NOMO-1 (cell line): ENCODE results near the gene ZNF273.
"Not testable (repeated sequence)": the region's sequence is repeated elsewhere in the genome, so short reads cannot be mapped to it uniquely, and the experiment has no call there.

ENCODE experiments used
- DNase-seq, 2 experiments: peaks; one replicate each; lab custom pipeline; 2025; ENCODE audit not compliant: unreplicated experiment in 2 of 2; lab: John Stamatoyannopoulos, UW

Gene ZNF273

GRCh38 chr7:64944667-64945502, 41.8 kb downstream of the ZNF273 start:
- DNase-seq = not testable (repeated sequence)

GRCh38 chr7:64945503-64946175, 42.6 kb downstream of the ZNF273 start:
- DNase-seq = no peak

GRCh38 chr7:64946772-64947171, 43.7 kb downstream of the ZNF273 start:
- no peak for DNase-seq

GRCh38 chr7:64947252-64948000, 44.4 kb downstream of the ZNF273 start:
- DNase-seq = no peak

- not testable (repeated sequence) for DNase-seq
These were observed 45.7 kb downstream of the ZNF273 start for GRCh38 chr7:64948774-64949173.

GRCh38 chr7:64950673-64951072, 47.6 kb downstream of the ZNF273 start:
- DNase-seq = not testable (repeated sequence)

GRCh38 chr7:64951250-64951848, 48.3 kb downstream of the ZNF273 start:
- peak; percentile 33 to 38 for DNase-seq

GRCh38 chr7:64959072-64959747, 56.1 kb downstream of the ZNF273 start:
- no peak for DNase-seq

GRCh38 chr7:64965594-64965993, 62.5 kb downstream of the ZNF273 start:
- DNase-seq = no peak

GRCh38 chr7:64978497-64979203, 75.6 kb downstream of the ZNF273 start:
- DNase-seq = no peak
